ENCODE measurements around the gene UBAC1. TPM values are rescaled to one million over a fixed set of nuclear protein-coding genes. Genes with fewer than 3 reads are reported as not detected.
"Not testable (repeated sequence)": the region's sequence is repeated elsewhere in the genome, so short reads cannot be mapped to it uniquely, and the experiment has no call there.

Gene UBAC1
- total RNA-seq, 2 experiments from 2014 or later = 28.1 to 29.5 TPM

DNA sequence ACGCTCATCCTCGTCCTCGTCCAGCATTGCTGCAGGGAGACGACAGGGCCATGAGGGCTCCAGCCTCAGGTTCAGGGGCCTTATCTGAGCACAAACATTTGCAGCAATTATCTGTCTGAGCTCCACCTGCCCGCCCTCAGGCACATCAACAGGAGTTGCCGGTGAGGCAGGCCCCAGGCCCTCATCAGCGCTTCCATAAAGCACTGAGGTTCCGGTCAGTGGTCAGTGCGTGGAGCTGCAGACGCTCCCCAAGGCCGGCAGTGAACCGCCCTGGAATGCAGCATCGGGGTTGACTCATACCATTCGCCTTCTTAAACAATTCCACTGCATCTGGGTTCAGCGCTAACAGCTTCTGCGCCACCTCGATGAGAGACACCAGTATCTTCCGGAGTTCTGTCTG lies 15.2 kb downstream of the UBAC1 start:
- ChIA-PET CTCF (no interaction called here), POLR2A (no interaction called here)
- peaks cover 56% of the 10 kb centered on the region for H3K36me3 Mint-ChIP-seq (ENCODE audit: low read depth)
- no peaks in the 10 kb centered on the region for H3K4me1 Mint-ChIP-seq
- no peak overlapping the region for H3K4me3 Mint-ChIP-seq
- peaks cover 3% of the 10 kb centered on the region for H3K27me3 Mint-ChIP-seq
- H3K27ac Mint-ChIP-seq = no peak overlapping the region
- H3K9me3 Mint-ChIP-seq = no peaks in the 10 kb centered on the region
- no peak for DNase-seq

DNA sequence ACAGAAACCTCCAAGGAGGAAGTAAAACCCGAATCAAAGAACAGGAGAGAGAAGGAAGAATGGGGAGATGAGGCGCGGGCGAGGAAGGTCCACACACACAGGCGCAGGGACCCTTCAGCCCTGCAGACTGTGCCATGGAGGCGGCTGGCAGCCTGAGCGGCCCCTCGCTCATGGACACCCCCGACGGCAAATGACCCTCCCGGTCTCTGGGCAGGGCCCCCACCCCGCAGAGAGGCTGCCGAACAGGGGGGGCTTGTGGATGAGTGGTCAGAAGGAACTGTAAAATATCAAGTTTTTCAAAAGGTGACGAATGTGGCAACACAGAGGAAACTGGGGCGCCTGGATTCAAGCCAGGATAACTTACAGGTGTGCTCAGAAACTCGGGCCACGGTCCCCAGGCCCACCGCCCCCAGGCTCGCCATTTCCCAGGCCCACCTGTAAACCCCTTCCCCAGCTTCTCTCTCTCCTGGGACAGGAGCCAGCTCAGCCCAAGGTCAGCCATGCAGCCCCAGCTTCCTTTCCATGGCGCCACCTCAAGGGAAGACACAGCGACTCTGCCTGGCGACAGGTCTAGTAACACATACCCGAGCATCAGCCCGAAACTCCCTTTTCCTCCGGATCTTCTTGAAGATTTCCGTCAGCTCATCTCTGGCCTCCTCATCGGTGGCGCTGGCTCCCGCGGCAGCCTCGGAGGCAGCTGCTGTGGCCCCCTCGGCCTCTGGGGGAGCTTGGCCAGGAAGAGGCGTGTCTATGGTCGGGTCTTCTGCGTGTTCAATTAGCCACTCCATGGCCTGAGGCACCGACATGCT lies 16.5 kb downstream of the UBAC1 start:
- Mint-ChIP-seq H3K4me1 (no peaks in the 10 kb centered on the region), H3K27ac (no peak overlapping the region), H3K4me3 (no peak overlapping the region), H3K27me3 (peaks cover 3% of the 10 kb centered on the region), H3K36me3 (ENCODE audit: low read depth) (peaks cover 64% of the 10 kb centered on the region), H3K9me3 (no peaks in the 10 kb centered on the region)
- DNase-seq = no peak
- ChIA-PET POLR2A (no interaction called here), CTCF (no interaction called here)

DNA sequence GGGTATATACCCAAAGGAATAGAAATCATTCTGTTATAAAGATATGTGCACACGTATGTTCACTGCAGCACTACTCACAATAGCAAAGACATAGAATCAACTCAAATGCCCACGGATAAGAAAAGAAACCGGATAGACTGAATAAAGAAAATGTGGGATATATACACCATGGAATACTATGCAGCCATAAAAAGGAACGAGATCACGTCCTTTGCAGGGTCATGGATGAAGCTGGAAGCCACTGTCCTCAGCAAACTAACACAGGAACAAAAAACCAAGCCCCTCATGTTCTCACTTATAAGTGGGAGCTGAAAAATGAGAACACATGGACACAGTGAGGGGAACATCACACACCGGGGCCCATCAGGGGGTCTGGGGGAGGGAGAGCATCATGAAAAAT lies 17.6 kb downstream of the UBAC1 start:
- H3K27ac Mint-ChIP-seq, H3K4me3 Mint-ChIP-seq, H3K4me1 Mint-ChIP-seq, DNase-seq, H3K27me3 Mint-ChIP-seq, H3K9me3 Mint-ChIP-seq, CTCF ChIA-PET, POLR2A ChIA-PET: not testable (repeated sequence)
- peaks cover 66% of the 10 kb centered on the region for H3K36me3 Mint-ChIP-seq (ENCODE audit: low read depth)

DNA sequence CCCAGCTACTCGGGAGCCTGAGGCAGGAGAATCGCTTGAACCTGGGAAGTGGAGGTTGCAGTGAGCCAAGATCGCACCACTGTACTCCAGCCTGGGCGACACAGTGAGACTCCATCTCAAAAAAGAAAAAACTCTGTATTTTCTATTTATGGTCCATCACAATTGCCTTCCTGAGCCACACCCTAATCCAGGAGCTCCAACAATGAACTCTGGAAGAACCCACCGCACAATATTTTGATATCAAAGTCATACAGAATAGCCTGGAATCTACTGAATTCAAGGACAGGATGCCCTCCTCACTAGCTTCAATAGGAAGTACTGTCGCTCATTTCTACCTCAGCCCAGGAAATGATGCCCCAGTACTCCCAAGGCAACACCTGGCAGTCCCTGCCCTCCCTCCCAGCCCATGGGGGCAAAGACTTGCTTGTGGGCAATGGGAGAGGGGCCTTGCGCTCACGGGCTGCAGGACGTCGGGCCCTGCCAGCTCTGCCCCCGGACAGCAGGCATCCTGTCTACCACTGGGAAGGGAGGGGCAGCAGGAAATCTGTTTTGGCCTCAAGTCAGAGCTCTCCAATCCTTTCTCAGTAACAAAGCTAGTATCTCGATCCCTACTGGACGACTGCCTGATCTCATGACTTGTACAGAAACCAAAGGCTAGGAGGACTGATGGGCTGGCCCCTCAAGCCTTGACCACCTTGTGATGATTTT lies 19.7 kb downstream of the UBAC1 start:
- Mint-ChIP-seq H3K4me3 (no peak overlapping the region), H3K4me1 (peaks cover 6% of the 10 kb centered on the region), H3K9me3 (peaks cover 3% of the 10 kb centered on the region), H3K36me3 (ENCODE audit: low read depth) (peaks cover 77% of the 10 kb centered on the region), H3K27me3 (peaks cover 6% of the 10 kb centered on the region), H3K27ac (no peak overlapping the region)
- no peak for DNase-seq
- ChIA-PET POLR2A (no interaction called here), CTCF (no interaction called here)

DNA sequence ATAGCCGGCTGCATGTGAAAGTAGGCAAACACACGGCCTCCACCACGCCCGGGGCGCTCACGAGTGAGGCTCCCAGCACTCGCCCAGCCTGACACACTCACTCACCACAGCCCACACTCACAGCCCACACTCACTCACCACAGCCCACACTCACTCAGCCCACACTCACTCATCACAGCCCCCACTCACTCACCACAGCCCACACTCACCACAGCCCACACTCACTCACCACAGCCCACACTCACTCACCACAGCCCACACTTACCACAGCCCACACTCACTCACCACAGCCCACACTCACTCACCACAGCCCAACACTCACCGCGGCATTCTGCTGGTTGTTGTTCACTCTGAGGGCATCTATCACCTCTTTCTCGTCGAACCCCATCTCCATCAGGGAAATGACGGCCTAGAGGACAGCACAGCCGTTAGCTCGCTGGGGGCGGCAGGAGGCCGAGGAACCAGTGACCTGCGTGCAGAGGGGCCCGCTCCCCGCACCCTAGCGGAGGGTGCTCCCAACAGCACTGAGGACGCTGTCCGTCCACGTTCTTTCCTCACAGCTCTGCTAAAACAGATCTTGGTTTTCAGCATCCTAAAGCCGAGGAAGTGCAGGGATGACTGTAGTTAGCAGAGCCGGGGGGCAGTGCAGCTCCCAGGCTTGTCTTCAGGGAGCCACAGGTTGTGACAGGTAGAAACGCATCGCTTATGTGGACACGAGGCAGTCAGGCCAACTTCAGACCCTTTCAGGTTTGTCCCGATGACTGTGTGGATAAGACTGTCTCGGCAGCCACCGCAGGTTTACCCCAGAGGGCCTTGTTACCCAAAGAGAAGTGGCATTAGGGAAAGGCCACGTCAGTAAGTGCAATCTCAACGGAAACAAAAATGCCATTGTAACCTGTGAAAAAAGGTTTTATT lies 21.6 kb downstream of the UBAC1 start:
- H3K27me3 Mint-ChIP-seq = peaks cover 6% of the 10 kb centered on the region
- POLR2A ChIA-PET = interaction anchor here (0.9 kb wide), 1 partner anchor 21 kb away, joined by 3 read pairs; no protein-coding TSS in a partner anchor
- CTCF ChIA-PET = interaction anchor here (0.7 kb wide), 1 partner anchor 61 kb away, joined by 5 read pairs; no protein-coding TSS in a partner anchor
- peaks cover 6% of the 10 kb centered on the region for H3K9me3 Mint-ChIP-seq
- H3K27ac Mint-ChIP-seq = peak overlapping the region; percentile 67
- H3K4me1 Mint-ChIP-seq = peaks cover 6% of the 10 kb centered on the region
- DNase-seq = peak; percentile 45
- H3K36me3 Mint-ChIP-seq (ENCODE audit: low read depth) = peaks cover 76% of the 10 kb centered on the region
- peak overlapping the region; percentile 63 for H3K4me3 Mint-ChIP-seq

DNA sequence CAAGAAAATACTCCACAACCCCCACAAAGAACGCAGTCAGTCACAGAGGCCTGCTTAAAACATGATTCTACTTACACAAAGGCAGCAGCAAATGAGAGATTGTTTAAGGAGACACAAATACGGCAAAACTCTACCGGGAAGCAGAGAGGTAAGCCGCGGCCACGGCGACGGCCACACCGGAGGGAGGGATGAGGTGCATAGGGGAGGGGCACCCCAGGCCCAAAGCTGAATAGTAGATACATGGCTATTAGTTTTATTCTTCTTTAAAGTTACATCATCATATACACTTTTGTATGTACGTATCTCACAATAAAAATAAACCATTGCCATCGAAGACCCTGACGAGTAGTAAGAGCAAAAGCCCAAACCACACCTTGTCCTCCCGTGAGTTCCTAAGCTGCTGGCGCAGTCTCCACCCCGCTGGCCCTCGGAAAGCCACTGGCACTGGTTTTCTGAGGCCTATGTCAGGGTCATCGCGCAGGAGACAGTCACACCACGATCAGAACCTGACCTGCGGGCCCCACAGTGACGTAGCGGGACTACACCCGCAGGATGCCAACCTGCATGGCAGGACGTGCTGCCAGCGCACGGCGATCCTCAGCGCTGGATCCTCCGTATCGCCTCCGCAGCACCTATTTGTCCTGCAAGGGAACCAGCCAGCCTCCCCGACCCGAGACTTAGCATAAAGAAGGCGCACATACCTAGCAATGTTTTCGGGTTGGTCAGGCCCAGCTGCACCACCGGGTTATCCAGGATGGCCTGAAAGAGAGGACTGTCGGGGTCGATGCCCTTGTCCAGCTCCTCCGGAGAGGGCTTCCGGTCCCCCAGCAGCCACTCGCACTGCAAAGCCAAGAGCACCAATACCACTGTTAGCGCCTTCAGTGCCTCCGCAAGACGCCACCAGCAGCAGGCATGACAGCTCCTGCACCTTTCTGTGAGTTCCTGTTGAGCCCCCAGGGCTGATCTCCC lies 23.4 kb downstream of the UBAC1 start:
- peaks cover 5% of the 10 kb centered on the region for H3K27me3 Mint-ChIP-seq
- H3K9me3 Mint-ChIP-seq = peaks cover 6% of the 10 kb centered on the region
- no peak overlapping the region for H3K27ac Mint-ChIP-seq
- POLR2A ChIA-PET = no interaction called here
- DNase-seq = no peak
- CTCF ChIA-PET = no interaction called here
- peaks cover 75% of the 10 kb centered on the region for H3K36me3 Mint-ChIP-seq (ENCODE audit: low read depth)
- no peak overlapping the region for H3K4me3 Mint-ChIP-seq
- H3K4me1 Mint-ChIP-seq = peaks cover 6% of the 10 kb centered on the region

DNA sequence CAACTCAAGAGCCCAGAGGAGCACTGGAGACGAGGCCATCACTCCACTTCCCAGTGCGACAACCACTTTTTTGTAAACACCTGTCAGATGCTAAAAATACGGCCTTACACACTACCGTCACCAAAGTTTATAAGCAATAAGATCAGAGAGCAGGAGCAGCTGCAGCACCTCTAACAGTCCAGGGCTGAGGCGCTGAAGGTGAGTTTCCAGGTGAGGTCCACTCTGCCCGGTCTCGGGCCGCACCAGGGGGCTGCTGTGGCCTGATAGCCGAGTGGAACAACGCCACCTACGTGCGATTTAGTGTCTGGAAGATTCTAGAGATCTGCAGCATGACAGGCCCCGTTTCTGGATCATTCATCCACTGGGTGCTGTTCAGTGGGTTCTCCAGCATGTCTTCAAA lies 28.1 kb downstream of the UBAC1 start:
- Mint-ChIP-seq H3K27ac (no peak overlapping the region), H3K4me1 (peaks cover 3% of the 10 kb centered on the region), H3K27me3 (no peaks in the 10 kb centered on the region), H3K4me3 (no peak overlapping the region), H3K36me3 (ENCODE audit: low read depth) (peaks cover 59% of the 10 kb centered on the region), H3K9me3 (peaks cover 3% of the 10 kb centered on the region)
- DNase-seq = no peak
- ChIA-PET CTCF (no interaction called here), POLR2A (no interaction called here)

DNA sequence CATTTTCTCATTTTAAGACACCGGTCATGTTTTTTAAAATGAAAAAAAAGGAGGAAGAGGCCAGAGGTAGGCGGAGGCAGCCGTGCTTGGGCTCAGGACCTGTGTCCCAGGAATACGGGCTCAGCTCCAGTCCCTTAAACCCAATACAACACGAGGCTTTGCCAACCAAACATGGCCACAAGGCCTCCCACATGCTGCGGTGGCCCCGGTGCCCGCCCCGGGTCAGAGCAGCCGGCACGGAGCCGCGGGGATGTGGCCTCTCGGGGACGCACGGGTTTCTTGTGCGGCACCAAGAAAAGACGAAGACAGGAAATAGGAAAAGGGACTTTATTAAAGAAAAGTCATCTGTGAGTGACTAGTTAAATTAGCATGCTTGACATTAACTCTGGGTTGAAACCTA lies 28.5 kb downstream of the UBAC1 start:
- peaks cover 3% of the 10 kb centered on the region for H3K9me3 Mint-ChIP-seq
- H3K27me3 Mint-ChIP-seq = no peaks in the 10 kb centered on the region
- H3K27ac Mint-ChIP-seq = no peak overlapping the region
- ChIA-PET POLR2A (no interaction called here), CTCF (no interaction called here)
- peaks cover 54% of the 10 kb centered on the region for H3K36me3 Mint-ChIP-seq (ENCODE audit: low read depth)
- no peak for DNase-seq
- peaks cover 7% of the 10 kb centered on the region for H3K4me1 Mint-ChIP-seq
- no peak overlapping the region for H3K4me3 Mint-ChIP-seq

DNA sequence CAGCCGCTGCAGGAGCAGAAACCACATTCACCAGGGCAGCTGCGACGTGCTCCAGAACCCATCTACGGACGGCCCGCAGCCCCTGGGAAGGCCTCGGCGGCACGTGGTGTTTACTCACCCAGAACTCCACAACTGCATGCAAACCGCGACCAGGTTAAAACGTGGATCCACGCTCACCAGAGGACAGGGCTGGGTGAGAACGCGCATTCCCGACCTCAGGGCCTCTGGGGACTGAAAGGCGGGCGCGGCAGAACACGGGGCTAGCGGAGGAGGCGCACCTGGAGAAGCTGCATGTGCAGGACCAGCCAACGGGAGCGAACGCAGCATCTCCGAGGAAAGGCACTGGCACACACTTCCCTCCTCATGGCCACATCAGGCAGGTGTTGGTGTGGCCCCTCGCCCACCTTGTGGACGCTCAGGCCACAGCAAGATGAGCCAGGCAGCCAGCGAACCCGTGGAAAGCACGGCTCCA lies 29.8 kb downstream of the UBAC1 start:
- ChIA-PET CTCF (no interaction called here), POLR2A (no interaction called here)
- no peaks in the 10 kb centered on the region for H3K27me3 Mint-ChIP-seq
- H3K9me3 Mint-ChIP-seq = peaks cover 3% of the 10 kb centered on the region
- H3K36me3 Mint-ChIP-seq (ENCODE audit: low read depth) = peaks cover 43% of the 10 kb centered on the region
- H3K27ac Mint-ChIP-seq = no peak overlapping the region
- no peak for DNase-seq
- no peak overlapping the region for H3K4me3 Mint-ChIP-seq
- H3K4me1 Mint-ChIP-seq = peaks cover 17% of the 10 kb centered on the region

DNA sequence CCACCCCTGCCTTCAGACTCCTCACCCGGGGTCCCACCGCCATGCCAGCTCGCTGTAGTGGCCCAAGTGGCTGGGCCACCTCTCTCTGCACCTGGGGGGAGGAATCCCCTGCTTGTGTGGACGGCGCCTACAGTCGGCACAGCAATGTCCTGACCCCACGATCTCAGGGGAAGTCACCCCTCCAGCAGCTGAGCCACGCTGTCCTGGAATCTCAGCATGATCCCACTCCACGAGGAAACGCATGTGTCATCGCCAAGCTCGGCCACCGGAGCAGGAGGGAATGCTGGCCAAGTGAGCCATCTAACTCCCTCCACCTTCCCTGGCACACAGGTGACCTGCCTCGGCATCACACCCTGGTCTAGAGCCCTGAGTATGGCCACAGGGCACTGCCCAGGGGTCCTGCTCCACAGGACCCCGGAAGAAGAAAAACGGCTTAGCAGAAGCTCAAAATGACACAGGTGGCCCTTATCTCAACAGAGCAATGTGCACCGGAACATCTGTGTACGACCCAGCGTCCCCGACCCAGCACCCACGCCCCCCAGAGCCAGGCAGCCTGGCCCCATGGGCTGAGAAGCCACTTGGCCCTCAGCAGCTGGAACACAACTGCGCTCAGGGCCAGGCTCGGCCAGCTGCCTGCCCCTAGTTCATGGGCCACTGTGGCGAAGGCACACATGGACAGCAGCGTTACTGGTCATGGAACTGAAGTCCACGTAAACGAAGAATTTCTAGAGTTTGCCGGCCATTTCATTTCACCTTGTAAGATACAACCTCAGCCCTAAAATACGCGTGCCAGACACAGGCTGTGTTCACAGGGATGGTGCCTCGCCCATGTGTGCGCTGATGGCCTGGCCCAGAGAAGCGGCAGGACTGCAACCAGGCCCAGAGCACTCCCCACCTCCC lies 30.5 kb downstream of the UBAC1 start:
- Mint-ChIP-seq H3K4me1 (peaks cover 22% of the 10 kb centered on the region), H3K27me3 (no peaks in the 10 kb centered on the region), H3K27ac (no peak overlapping the region), H3K9me3 (no peaks in the 10 kb centered on the region), H3K36me3 (ENCODE audit: low read depth) (peaks cover 37% of the 10 kb centered on the region), H3K4me3 (no peak overlapping the region)
- no peak for DNase-seq
- POLR2A ChIA-PET = no interaction called here
- CTCF ChIA-PET = no interaction called here

DNA sequence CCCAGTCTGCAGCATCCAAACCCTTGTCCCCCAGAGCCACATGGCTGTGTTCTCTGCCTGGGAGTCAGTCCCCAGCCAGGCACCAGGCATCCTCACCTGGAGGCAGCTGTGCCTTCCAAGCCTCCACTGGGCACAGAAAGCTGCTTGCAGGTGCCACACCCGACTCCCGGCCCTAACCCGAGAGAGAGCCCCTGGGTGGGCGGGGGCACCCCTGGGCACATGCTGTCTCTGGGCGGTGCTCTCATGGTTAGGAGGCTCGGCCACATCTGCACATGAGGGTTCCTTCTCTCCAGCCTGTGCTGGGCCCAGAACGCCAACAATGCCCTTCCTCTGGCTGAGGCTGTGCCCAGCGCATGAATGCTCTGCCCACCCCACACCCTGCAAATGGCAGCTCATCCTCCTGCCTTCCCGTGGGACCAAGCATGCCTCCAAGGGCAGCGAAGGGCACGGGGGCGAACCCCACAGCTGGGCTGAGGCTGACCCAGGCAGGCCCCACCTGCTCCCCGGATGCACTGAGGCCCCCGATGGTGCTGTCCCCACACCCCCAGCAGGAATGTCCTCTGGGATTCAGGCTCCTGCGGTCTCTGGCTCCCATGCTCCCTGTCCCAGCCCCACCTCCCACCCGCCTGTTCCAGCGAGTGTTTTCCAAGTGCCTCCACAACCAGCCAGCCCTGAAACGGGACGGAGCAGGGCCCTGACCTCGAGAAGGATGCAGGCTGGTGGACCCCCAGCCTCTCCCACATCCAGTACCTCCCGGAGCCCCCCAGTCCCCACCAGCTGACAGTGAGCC lies 31.3 kb downstream of the UBAC1 start:
- H3K4me1 Mint-ChIP-seq = peaks cover 31% of the 10 kb centered on the region
- no peak overlapping the region for H3K4me3 Mint-ChIP-seq
- H3K36me3 Mint-ChIP-seq (ENCODE audit: low read depth) = peaks cover 29% of the 10 kb centered on the region
- no peak for DNase-seq
- H3K27ac Mint-ChIP-seq = no peak overlapping the region
- ChIA-PET CTCF (no interaction called here), POLR2A (no interaction called here)
- H3K9me3 Mint-ChIP-seq = no peaks in the 10 kb centered on the region
- no peaks in the 10 kb centered on the region for H3K27me3 Mint-ChIP-seq

Measured in activated CD4-positive, alpha-beta memory T cell treated with anti-CD3 and anti-CD28 coated beads, Interleukin-2, amount 10 ng/mL, durations not matched to agents 7 days and 5 days (primary cell).